ENCODE measurements around the gene IQSEC2.
A peak's percentile ranks its signal among the peaks of the same experiment; 100 is the strongest.

The IQSEC2 gene

GRCh38 chrX:53241558-53241957 is 39.8 kb downstream of the IQSEC2 start:
- no peak for DNase-seq

- DNase-seq: peak; percentile 13
Observed at GRCh38 chrX:53239474-53239873, 41.9 kb downstream of the IQSEC2 start.

GRCh38 chrX:53237056-53237455 is 44.3 kb downstream of the IQSEC2 start:
- no peak for DNase-seq

- DNase-seq: no peak
Observed at GRCh38 chrX:53236025-53236679, 45.2 kb downstream of the IQSEC2 start.

GRCh38 chrX:53235566-53235965 is 45.8 kb downstream of the IQSEC2 start:
- DNase-seq: no peak

GRCh38 chrX:53234484-53234883 is 46.9 kb downstream of the IQSEC2 start:
- no peak for DNase-seq

GRCh38 chrX:53233536-53233935 is 47.8 kb downstream of the IQSEC2 start:
- DNase-seq: no peak

GRCh38 chrX:53230116-53230515 is 51.3 kb downstream of the IQSEC2 start:
- DNase-seq: no peak

GRCh38 chrX:53227224-53227765 is 54.1 kb downstream of the IQSEC2 start:
- DNase-seq: no peak

GRCh38 chrX:53224860-53225797 is 56.3 kb downstream of the IQSEC2 start, which contains the start of gene KDM5C:
KDM5C (minus strand) TSS chrX:53225207; CDS start chrX:53224889, 318 bp downstream.
- DNase-seq: peak; percentile 88

- DNase-seq: peak; percentile 64
Observed at GRCh38 chrX:53223955-53224859, 57.2 kb downstream of the IQSEC2 start.

GRCh38 chrX:53223068-53223693 is 58.2 kb downstream of the IQSEC2 start:
- DNase-seq: no peak

All from CD4-positive, alpha-beta T cell treated with Interleukin-4 for 4 hours (primary cell).